Progenitor cell of endocrine pancreas (in vitro differentiated cells): ENCODE data around the gene SUN1. TPM values are rescaled to one million over a fixed set of nuclear protein-coding genes. Genes with fewer than 3 reads are reported as not detected.

Source experiments
- DNase-seq: peaks from one replicate; pipeline ENCODE4 v3.0.0; 2021; ENCODE audit warnings: low spot score; ENCODE audit not compliant: unreplicated experiment
- H3K27ac Mint-ChIP-seq: 2 replicates; pipeline ENCODE4 v1.8.0; 2021; ENCODE audit warnings: mild to moderate bottlenecking, moderate library complexity, mixed read lengths
- H3K27me3 Mint-ChIP-seq: 2 replicates; pipeline ENCODE4 v1.8.0; 2021; ENCODE audit warnings: mixed read lengths
- H3K36me3 Mint-ChIP-seq: 2 replicates; pipeline ENCODE4 v1.8.0; 2022; ENCODE audit warnings: mixed read lengths; ENCODE audit not compliant: insufficient read depth
- H3K4me1 Mint-ChIP-seq: 2 replicates; pipeline ENCODE4 v1.8.0; 2021; ENCODE audit warnings: low read depth, mixed read lengths
- H3K4me3 Mint-ChIP-seq: 2 replicates; pipeline ENCODE4 v1.8.0; 2021; ENCODE audit warnings: low read depth, mild to moderate bottlenecking, moderate library complexity, mixed read lengths
- H3K9me3 Mint-ChIP-seq: 2 replicates; pipeline ENCODE4 v1.8.0; 2021; ENCODE audit warnings: low read depth, mixed read lengths
- CTCF ChIP-seq: fragments of 200-600 bp; sonication (generic); IDR thresholded peaks from one replicate; pipeline ENCODE4 v1.5.0; 2021; ENCODE audit warnings: antibody characterized with exemption, mild to moderate bottlenecking; ENCODE audit not compliant: unreplicated experiment
- total RNA-seq: library from RNA; stranded (reverse); gene quantifications from 2 replicates; pipeline ENCODE4 v1.2.1, GENCODE V29; 2021

The SUN1 gene
- total RNA-seq, 1 donor from 2014 or later = 152 TPM

- Mint-ChIP-seq H3K9me3 (no peaks in the 10 kb centered on the region), H3K36me3 (peaks cover 10% of the 10 kb centered on the region), H3K4me3 (no peak overlapping the region), H3K4me1 (peaks cover 22% of the 10 kb centered on the region), H3K27me3 (no peaks in the 10 kb centered on the region), H3K27ac (no peak overlapping the region)
- no peak for TF ChIP-seq CTCF
- no peak for DNase-seq
Measured at GRCh38 chr7:822692-823276, 9.5 kb upstream of the SUN1 start.

GRCh38 chr7:823649-824048 lies 8.6 kb upstream of the SUN1 start:
- DNase-seq = no peak
- peaks cover 7% of the 10 kb centered on the region for H3K36me3 Mint-ChIP-seq
- no peak for TF ChIP-seq CTCF
- H3K4me1 Mint-ChIP-seq = peaks cover 16% of the 10 kb centered on the region
- peak overlapping the region; percentile 40 for H3K27ac Mint-ChIP-seq
- H3K27me3 Mint-ChIP-seq = no peaks in the 10 kb centered on the region
- no peak overlapping the region for H3K4me3 Mint-ChIP-seq
- H3K9me3 Mint-ChIP-seq = no peaks in the 10 kb centered on the region

- no peak for DNase-seq
- Mint-ChIP-seq H3K27ac (peak overlapping the region; percentile 40), H3K4me1 (peaks cover 16% of the 10 kb centered on the region), H3K36me3 (peaks cover 6% of the 10 kb centered on the region), H3K27me3 (no peaks in the 10 kb centered on the region), H3K9me3 (no peaks in the 10 kb centered on the region), H3K4me3 (no peak overlapping the region)
- TF ChIP-seq CTCF = no peak
Measured at GRCh38 chr7:824081-824480, 8.2 kb upstream of the SUN1 start.

GRCh38 chr7:824664-825063 lies 7.6 kb upstream of the SUN1 start:
- Mint-ChIP-seq H3K36me3 (peaks cover 5% of the 10 kb centered on the region), H3K27me3 (no peaks in the 10 kb centered on the region), H3K4me3 (no peak overlapping the region), H3K4me1 (peaks cover 16% of the 10 kb centered on the region), H3K27ac (no peak overlapping the region), H3K9me3 (no peaks in the 10 kb centered on the region)
- DNase-seq = no peak
- TF ChIP-seq CTCF = no peak

- Mint-ChIP-seq H3K27me3 (no peaks in the 10 kb centered on the region), H3K9me3 (no peaks in the 10 kb centered on the region), H3K4me1 (peaks cover 13% of the 10 kb centered on the region), H3K27ac (no peak overlapping the region), H3K36me3 (peaks cover 5% of the 10 kb centered on the region), H3K4me3 (no peak overlapping the region)
- DNase-seq = no peak
- TF ChIP-seq CTCF = no peak
Measured at GRCh38 chr7:825386-825785, 6.9 kb upstream of the SUN1 start.
